ENCODE results near the gene CAMK2G.
"Not testable (repeated sequence)": the region's sequence is repeated elsewhere in the genome, so short reads cannot be mapped to it uniquely, and the experiment has no call there.

Gene CAMK2G

DNA sequence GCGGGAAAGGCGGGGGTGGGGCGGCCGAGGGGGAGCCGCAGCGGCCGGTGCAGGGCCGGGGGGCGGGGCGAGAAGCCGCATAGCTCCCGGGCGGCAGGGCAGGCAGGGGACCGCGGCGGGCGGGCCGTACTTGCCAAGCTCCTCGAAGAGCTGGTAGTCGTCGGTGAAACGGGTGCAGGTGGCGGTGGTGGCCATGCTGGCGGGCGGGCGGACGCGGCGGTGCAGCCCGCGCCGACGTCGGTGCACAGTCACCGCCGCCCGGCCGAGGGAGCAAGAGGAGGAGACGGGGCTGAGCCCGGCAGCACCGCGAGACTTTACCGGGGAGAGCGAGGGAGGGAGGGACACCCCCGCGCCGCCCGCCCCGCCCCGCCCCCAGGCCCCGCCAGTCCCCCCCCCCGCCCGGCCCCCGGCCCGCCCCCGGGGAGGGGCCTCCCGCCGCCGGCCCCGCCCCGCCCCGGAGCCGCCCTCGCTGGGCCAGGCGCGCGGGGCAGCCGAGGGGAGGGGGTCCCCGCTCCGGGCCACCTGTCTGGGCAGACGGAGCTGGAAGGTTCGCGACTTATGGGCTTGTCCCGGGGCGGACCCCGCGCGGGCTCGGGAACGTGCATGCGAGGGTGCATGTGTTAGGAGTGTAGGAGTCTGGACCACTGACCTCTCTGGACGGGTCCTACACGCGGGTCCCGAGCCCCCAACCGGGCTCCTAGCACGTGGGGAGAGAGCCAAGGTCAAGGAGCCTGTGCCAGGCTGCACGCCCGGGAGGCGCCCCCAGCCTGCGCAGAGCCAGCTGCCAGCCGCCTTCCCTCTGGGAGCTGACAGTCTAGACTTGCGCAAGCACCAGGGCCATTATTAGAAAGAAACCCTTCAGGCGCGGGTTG lies at the start of gene CAMK2G:
CAMK2G (minus strand) TSS at position 289 of the 872 bp plus-strand sequence; CDS start at position 195, 94 bp downstream.
- in situ Hi-C loops (cut with MboI; ENCODE audit: low sequenced_read_pairs) = no loop called here

DNA sequence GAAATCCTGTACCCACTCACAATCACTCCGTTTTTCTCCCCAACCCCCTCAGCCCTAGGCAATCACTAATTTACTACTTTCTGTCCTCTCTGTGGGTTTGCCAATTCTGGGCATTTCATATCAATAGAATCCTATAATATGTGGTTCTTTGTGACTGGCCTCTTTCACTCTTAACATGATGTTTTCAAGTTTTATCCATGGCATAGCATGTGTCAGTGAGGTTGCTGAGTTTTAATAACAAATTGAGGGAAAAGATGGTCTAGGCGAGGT lies 48.4 kb upstream of the CAMK2G start:
- in situ Hi-C loops (cut with MboI; ENCODE audit: low sequenced_read_pairs) = no loop called here

DNA sequence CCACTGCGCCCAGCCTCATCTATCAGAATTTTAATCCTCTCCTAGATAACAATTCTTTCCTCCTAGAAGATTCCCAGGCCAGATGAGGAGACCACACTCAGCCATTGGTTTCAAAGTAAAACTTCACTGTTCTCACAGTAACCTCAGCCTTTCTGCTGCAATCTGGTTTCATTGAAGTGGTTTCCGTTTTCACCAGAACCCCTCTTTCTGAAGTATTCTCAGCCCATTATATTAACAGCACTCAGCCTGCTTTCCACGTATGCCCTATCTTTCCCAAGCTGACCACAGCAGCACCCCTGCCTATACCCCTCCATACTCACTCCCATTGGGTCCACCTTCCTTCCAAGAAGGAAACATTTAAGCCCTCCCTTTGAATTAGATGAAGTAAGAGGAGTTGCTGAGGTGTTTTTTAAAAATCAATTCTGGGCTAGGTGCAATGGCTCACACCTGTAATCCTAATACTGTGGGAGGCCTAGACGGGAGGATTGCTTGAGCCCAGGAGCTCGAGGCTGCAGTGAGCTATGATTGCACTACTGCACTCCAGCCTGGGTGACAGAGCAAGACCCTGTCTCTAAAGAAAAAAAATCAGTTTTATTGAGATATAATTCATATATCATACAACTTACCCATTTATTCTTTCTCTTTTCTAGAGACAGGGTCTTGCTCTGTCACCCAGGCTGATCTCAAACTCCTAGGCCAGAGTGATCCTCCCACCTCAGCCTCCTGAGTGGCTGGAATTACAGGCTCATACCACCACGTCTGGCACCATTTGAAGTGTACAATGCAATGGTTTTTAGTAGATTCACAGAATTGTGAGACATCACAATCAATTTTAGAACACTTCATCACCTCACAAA lies 47.9 kb upstream of the CAMK2G start:
- in situ Hi-C loops (cut with MboI; ENCODE audit: low sequenced_read_pairs) = no loop called here

DNA sequence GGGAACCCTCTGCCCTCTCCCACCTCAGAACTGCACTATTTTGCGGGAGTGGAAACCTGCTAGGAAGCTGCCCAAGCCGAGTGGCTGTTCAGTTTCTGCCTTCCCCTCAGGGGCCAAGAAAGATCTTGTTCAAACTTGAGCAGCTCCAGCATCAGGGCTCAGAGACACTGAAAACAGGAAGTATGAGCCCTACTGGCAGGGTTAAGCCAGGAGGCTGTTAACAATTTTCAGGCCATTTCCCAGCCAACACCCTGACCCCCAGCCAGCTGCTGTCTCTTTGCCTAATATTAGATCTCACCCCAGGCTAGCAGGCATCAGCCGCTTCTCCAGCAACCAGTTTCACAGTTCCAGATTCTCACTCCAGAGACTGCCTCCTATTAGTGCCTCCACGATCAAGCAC lies 45.7 kb upstream of the CAMK2G start:
- in situ Hi-C loops (cut with MboI; ENCODE audit: low sequenced_read_pairs) = no loop called here

DNA sequence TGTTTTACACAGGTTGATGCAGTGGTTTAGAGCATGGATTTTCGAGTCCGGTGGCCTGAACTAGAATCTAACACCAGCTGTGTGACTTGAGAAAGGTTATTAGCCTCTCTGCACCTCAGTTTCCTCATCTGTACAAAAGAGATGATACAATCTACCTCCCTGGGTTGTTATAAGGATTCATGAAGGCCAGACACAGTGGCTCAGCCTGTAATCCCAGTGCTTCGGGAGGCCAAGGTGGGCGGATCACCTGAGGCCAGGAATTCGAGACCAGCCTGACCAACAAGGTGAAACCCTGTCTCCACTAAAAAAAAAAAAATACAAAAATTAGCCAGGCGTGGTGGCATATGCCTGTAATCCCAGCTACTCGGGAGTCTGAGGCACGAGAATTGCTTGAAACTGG lies 45.1 kb upstream of the CAMK2G start:
- in situ Hi-C loops (cut with MboI; ENCODE audit: low sequenced_read_pairs) = not testable (repeated sequence)

DNA sequence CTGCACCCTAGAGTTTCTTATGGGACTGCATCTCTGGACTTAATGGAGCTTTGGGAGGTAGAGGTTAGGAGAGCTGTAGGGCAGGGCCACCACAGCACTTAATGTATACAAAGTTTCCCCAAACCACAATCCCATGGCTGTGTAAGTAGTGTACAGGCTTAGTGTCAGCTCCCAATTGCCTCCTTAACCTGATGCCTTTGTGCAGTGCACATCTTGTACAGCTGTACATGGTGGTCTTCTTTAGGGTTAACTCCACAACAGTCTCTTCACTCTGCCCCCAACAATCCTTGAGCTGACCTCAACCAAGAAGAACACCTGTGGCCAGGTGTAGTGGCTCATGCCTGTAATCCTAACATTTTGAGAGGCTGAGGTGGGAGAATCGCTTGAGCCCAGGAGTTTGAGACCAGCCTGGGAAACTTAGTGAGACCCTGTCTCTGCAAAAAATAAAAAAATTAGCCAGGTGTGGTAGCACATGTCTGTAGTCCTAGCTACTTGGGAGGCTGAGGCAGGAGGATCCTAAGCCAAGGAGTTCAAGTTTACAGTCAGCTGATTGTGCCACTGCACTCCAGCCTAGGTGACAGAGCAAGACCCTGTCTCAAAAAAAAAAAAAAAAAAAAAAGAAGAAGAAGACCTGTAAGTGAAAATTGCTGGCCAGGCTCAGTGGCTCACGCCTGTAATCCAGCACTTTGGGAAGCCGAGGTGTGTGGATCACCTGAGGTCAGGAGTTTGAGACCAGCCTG lies 43.4 kb upstream of the CAMK2G start:
- in situ Hi-C loops (cut with MboI; ENCODE audit: low sequenced_read_pairs) = no loop called here

DNA sequence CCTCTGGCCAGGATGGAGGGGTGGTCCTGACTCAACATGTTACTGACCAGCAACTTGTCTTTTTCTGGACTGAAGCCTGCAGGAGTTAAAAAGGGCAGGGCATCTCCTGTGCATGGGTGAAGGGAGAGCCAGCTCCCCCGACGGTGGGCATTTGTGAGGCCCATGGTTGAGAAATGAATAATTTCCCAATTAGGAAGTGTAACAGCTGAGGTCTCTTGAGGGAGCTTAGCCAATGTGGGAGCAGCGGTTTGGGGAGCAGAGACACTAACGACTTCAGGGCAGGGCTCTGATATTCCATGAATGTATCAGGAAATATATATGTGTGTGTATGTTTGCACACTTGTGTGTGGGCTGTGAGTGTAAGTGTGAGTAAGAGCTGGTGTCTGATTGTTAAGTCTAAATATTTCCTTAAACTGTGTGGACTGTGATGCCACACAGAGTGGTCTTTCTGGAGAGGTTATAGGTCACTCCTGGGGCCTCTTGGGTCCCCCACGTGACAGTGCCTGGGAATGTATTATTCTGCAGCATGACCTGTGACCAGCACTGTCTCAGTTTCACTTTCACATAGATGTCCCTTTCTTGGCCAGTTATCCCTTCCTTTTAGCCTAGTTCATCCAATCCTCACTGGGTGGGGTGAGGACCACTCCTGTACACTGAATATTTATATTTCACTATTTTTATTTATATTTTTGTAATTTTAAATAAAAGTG lies 42.6 kb upstream of the CAMK2G start:
- in situ Hi-C loops (cut with MboI; ENCODE audit: low sequenced_read_pairs) = no loop called here

DNA sequence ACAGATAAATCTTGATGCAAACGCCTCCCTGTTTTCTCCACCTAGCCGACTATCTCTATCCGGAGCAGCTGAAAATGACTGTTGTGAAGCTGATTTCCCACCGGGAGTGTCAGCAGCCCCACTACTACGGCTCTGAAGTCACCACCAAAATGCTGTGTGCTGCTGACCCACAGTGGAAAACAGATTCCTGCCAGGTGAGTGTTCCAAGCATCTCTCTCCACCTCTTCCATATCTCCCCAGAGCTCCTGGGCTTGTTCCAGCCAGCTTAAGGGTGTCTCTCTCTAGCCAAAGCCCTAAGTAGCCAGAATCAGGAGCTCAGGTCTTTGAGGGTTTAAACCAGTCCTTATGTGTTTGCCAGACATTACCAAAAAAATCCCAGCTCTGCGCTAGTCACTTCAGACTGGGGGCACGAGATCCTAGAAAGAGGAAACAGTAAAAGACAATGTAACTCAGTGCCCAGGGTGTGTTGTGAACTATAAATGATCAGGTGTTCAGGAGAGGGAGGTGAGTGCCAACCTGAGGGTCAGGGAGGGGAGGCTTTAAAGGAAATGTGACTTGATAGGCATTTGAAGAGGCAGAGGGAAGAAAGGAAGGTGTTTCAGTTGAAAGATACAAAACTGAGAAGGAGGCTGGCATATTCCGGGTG lies 41.0 kb upstream of the CAMK2G start:
- in situ Hi-C loops (cut with MboI; ENCODE audit: low sequenced_read_pairs) = no loop called here

DNA sequence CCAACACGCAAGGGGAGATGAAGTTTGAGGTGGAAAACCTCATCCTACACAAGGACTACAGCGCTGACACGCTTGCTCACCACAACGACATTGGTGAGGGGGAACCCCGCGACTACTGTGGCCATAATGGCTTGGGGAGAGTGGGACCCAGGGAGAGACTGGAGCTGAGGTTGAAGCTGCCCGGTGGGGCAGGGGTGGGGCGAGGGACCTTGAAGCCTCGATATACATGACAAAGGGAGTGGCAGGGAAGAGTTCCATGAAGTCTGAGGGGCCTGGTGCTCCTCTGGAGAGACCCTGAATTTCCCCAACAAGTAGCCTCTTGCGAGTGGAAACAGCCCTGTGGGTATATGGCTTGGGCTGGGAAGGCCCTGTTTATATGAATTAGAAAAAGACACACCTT lies 39.7 kb upstream of the CAMK2G start:
- in situ Hi-C loops (cut with MboI; ENCODE audit: low sequenced_read_pairs) = no loop called here

DNA sequence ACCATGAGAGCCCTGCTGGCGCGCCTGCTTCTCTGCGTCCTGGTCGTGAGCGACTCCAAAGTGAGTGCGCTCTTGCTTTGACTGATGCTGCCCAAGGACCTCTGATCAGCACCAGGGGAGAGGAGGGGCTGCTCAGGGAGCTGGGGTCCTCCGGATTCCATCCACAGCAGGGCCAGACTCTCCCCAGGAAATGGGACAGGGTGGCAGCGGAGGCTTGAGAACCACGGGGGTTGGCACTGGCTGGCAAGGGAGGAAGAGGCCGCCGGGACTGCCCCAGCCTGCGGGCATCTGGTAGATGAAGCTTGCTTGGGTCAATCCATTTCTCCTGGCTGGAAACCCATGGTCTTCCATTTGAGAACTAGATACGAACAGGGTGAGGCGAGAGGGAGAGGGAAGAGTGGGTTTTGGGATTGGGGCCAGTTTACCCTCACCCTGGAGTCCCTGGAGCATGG lies 37.2 kb upstream of the CAMK2G start:
- in situ Hi-C loops (cut with MboI; ENCODE audit: low sequenced_read_pairs) = no loop called here

DNA sequence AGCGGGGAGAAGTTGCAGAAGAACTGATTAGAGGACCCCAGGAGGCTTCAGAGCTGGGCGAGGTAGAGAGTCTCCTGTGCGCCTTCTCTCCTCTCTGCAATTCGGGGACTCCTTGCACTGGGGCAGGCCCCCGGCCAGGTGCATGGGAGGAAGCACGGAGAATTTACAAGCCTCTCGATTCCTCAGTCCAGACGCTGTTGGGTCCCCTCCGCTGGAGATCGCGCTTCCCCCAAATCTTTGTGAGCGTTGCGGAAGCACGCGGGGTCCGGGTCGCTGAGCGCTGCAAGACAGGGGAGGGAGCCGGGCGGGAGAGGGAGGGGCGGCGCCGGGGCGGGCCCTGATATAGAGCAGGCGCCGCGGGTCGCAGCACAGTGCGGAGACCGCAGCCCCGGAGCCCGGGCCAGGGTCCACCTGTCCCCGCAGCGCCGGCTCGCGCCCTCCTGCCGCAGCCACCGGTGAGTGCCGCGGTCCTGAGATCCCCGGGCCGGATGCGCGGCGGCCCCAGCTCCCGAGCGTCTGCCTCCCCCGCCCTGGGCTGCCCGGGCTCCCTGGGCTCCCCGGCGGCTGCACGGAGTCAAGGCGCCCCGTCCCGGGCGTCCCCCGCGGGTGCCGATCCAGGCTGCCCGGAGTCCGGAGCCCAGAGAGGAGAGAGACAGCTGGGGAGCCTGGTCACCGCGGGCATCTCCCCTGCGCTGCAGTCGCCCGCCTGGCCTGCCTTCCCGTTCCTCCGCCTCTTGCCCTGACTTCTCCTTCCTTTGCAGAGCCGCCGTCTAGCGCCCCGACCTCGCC lies 36.6 kb upstream of the CAMK2G start, which contains the start of gene PLAU:
PLAU (plus strand) TSS at position 369 of the 789 bp plus-strand sequence. CDS start 424 bp downstream, outside the sequence.
- in situ Hi-C loops (cut with MboI; ENCODE audit: low sequenced_read_pairs) = no loop called here

DNA sequence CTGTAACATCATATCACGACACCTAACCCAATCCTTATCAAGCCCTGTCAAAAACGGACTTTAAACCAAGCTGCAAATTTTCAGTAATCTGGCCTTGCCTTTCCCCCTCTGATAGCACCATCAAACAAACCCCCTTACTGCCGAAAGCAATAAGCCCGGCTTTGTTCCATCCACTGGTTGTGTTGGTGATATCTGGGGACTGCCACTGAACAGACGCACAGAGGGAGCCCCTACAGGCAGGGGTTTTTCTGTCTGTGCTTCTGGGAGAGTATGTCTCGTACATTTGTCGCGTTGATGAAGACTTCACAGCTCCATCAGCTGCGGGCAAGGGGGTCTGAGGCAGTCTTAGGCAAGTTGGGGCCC lies 36.0 kb upstream of the CAMK2G start:
- in situ Hi-C loops (cut with MboI; ENCODE audit: low sequenced_read_pairs) = no loop called here

DNA sequence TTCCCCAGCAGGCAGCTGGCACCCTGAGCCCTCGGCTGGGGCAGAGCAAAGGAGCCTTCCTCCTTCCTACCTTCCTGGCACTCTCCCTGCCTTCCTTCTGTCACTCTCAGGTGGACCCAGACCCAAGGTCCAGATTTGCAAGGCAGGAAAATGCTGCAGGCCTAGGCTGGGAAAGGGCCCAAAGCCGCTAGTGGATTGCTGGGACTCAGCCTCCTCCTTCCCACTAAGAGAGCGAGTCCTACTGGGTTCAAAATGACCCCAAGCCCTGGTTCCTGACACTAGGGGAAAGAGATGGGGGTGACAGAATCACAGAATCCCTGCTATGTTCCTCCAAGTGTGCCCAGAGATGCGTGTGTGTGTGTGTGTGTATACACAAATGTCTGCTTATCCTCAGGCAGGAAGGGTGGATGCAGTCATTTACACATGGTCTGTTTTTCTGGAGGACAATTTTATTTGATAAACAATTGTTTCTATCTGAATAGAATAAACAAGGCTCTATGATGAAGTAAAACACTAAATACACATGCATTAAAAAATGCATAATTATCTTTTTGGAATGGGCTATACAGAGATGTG lies 35.3 kb upstream of the CAMK2G start:
- in situ Hi-C loops (cut with MboI; ENCODE audit: low sequenced_read_pairs) = no loop called here

DNA sequence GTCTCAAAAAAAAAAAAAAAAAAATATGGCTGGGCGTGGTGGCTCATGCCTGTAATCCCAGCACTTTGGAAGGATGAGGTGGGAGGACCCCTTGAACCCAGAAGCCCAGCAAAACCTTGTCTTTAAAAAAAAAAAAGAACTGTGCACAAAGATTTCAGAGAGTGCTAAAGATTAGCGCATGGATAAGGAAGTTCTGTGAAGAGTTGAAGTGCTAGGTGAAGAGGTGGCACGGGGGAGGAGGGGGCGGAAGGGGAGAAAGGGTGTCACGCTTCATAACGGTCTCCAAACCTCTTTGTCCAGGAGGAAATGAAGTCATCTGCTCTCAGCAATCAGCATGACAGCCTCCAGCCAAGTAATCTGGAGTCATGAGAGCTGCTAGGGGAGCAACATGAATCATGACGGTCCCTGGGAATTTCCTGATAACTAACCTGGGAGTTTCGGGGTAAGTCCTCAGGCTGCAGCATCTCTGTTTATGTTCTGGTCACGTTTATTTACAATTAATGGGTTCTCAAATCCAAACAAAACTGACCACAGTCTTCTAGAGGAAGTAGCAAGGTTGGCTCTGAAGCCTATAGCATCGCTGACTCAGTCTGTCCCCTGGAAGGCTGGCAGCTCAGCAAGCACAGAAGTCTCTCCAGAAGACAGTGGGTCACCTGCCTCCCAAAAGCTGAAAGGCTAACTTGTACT lies 34.6 kb upstream of the CAMK2G start:
- in situ Hi-C loops (cut with MboI; ENCODE audit: low sequenced_read_pairs) = no loop called here

DNA sequence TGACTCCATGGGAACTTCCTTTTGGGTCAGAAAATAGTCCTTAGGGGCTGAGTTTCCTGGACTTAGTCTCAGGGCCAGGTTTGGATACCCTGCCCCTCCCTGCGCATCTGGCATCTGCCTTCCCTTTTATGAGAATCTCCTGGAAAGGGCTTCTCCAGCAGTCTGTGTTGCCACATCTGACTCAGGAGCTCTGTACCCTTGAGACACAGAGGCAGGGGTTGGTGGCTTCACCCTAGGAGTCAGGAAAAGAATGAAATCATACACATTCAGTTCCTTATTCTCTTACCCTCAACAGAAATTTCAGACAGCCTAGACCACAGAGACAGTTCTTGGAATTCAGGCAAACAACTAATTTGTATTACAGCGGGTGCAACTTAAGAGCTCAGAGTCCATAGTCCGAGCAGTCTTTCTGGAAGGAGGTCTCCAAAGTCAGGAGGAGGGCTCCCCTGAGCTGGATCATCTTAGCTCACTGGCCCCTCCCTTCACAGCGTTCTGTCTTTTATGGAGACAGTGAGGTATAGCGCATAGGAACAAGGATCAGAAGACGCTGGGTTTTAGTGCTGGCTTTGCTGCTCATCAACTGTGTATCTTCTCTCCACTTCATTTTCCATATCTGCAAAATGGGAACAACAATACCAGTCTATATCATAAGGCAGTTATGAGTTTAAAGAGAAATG lies 33.6 kb upstream of the CAMK2G start:
- in situ Hi-C loops (cut with MboI; ENCODE audit: low sequenced_read_pairs) = no loop called here

DNA sequence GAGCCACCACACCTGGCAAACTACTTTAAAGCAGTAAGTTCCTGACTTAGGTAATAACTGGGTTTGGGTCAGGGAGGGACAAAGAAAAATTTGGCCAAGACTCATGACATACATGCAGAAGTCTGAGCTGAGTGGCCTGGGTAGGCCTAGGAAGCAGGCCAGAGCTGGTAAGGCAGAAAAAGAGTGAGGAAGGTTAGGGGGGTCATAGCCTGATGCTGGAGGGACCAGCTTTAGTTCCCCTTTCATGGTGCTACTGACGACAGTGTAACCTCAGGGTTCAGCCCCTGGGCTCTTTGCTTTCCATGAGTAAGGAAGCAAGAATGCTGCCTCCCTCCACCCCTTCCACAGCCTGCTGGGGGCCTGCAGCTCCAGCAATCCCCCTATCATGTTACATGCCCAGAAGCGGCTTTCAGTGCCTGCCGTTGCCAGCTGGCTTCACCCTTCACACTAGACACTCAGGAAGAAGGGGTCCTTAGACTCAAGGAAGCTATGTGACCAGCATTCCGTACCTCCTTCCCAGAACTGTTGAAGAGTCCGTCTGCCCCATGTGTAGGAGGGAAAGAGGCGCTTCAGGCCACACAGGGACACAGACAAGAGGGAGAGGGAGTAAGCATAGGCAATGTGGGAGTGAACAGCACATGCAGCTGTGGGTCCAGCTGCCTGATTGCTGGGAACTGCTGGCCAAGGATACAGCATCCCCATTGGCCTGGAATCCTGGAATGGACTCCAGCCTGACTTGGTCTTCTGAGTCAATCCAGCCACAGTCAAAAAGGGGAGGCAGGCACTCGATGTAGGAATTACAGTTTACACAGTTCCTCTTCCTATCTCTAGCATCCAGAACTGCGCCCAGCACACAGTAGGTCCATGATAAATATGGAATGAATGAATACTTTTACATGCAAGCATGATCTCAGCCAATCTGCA lies 32.4 kb upstream of the CAMK2G start:
- in situ Hi-C loops (cut with MboI; ENCODE audit: low sequenced_read_pairs) = no loop called here
